ENCODE data around the gene ARSH.
"Not testable (repeated sequence)": the region's sequence is repeated elsewhere in the genome, so short reads cannot be mapped to it uniquely, and the experiment has no call there.

Gene ARSH

GRCh38 chrX:3044671-3045070, 38.3 kb downstream of the ARSH start:
- DNase-seq = no peak

GRCh38 chrX:3046253-3047240, 40.2 kb downstream of the ARSH start:
- no peak for DNase-seq

GRCh38 chrX:3050523-3051175, 44.3 kb downstream of the ARSH start:
- DNase-seq = not testable (repeated sequence)

GRCh38 chrX:3052860-3053259, 46.5 kb downstream of the ARSH start:
- no peak for DNase-seq

GRCh38 chrX:3066555-3066954, 60.2 kb downstream of the ARSH start:
- no peak for DNase-seq

- no peak for DNase-seq
Observed at GRCh38 chrX:3075959-3076358, 69.6 kb downstream of the ARSH start.

GRCh38 chrX:3076416-3076991, 70.2 kb downstream of the ARSH start:
- DNase-seq = no peak

All from right hindlimb (tissue), 1 donor.